HCT116 (cell line): ENCODE data around the gene FGFRL1. TPM values are rescaled to one million over a fixed set of nuclear protein-coding genes. Genes with fewer than 3 reads are reported as not detected.

Source experiments
- ATAC-seq: fragments of 200-7000 bp; cut with Tn5 transposase; 2 replicates; pipeline ENCODE4 v1.9.1; 2020; ENCODE audit warnings: mild to moderate bottlenecking, moderate library complexity
- BruUV-seq: library from RNA; stranded (reverse); fragments of 400-500 nt; replicated peaks from 2 replicates; lab custom pipeline; 2021; lab: Mats Ljungman, UMichigan
- CTCF ChIA-PET: fragments of 300-600 bp; sonication (Branson Sonifier 250); formaldehyde crosslinking; loops from one replicate; lab custom pipeline; 2021; ENCODE audit warnings: antibody characterized with exemption; lab: Charles Lee
- POLR2A ChIA-PET: fragments of 300-600, 350-600 bp; sonication (Branson Sonifier 250); formaldehyde crosslinking; loops from one replicate; lab custom pipeline; 2021; ENCODE audit warnings: antibody characterized with exemption; lab: Charles Lee
- RAD21 ChIA-PET, 2 experiments: fragments of 300-600 bp; sonication (Branson Sonifier 250); formaldehyde crosslinking; loops; one replicate each; lab custom pipeline; 2023; ENCODE audit warnings: low total read pairs in 2 of 2; ENCODE audit not compliant: uncharacterized antibody in 2 of 2, unreplicated experiment in 2 of 2, low non-redundant PET in 1 of 2; lab: Charles Lee
- DNase-seq: peaks from one replicate; pipeline ENCODE4 v3.0.0-alpha.2; 2010; ENCODE audit warnings: low read depth, low spot score
- H2AFZ ChIP-seq: fragments of 200-600 bp; shearing (Covaris generic), sonication (generic); 2 replicates; pipeline ENCODE4 v1.6.1; 2017; ENCODE audit warnings: low read depth, mixed run types, mixed read lengths, antibody characterized with exemption, low read length; ENCODE audit not compliant: poor library complexity, severe bottlenecking
- H3K27ac ChIP-seq: 2 replicates; pipeline ENCODE4 v1.5.1; 2012; ENCODE audit warnings: low read depth, low read length
- H3K27me3 ChIP-seq: fragments of 200-600 bp; sonication (generic); 2 replicates; pipeline ENCODE4 v1.6.1; 2016; ENCODE audit warnings: mixed run types, low read length, mixed read lengths; ENCODE audit not compliant: insufficient read depth
- H3K36me3 ChIP-seq, 2 experiments: fragments of 200-500 bp in 1 of 2; fragments of 200-600 bp in 1 of 2; sonication (Bioruptor generic) in 1 of 2; sonication (generic) in 1 of 2; 2 replicates each; pipeline versions ENCODE4 v1.5.1 to v1.6.1; 2014 to 2016; ENCODE audit warnings: low read length in 2 of 2, inconsistent platforms in 1 of 2, mixed read lengths in 1 of 2, mixed run types in 1 of 2; ENCODE audit not compliant: insufficient read depth in 2 of 2, control insufficient read depth in 1 of 2
- H3K4me1 ChIP-seq, 2 experiments: fragments of 200-600 bp in 1 of 2; sonication (generic) in 1 of 2; 2 replicates each; pipeline versions ENCODE4 v1.5.1 to v1.6.1; 2012 to 2017; ENCODE audit warnings: low read length in 2 of 2, inconsistent platforms in 1 of 2, mild to moderate bottlenecking in 1 of 2, mixed read lengths in 1 of 2, mixed run types in 1 of 2, moderate library complexity in 1 of 2; ENCODE audit not compliant: insufficient read depth in 2 of 2, control insufficient read depth in 1 of 2
- H3K4me2 ChIP-seq: fragments of 200-600 bp; sonication (generic); 2 replicates; pipeline ENCODE4 v1.6.1; 2017; ENCODE audit warnings: mixed run types, low read length, mixed read lengths
- H3K4me3 ChIP-seq, 2 experiments: fragments of 200-600 bp in 1 of 2; sonication (generic) in 1 of 2; replicated peaks in 1 of 2; 2 replicates each; pipeline ENCODE4 v1.5.1; 2011 to 2016; ENCODE audit warnings: low read length in 2 of 2, control low read depth in 1 of 2, low read depth in 1 of 2, mild to moderate bottlenecking in 1 of 2, mixed read lengths in 1 of 2, mixed run types in 1 of 2
- H3K79me2 ChIP-seq: fragments of 200-600 bp; sonication (generic); 2 replicates; pipeline ENCODE4 v1.6.1; 2017; ENCODE audit warnings: mild to moderate bottlenecking, mixed run types, low read length, moderate library complexity, mixed read lengths; ENCODE audit not compliant: insufficient read depth
- H3K9ac ChIP-seq: fragments of 200-600 bp; sonication (generic); 2 replicates; pipeline ENCODE4 v1.6.1; 2016; ENCODE audit warnings: low read length, mixed read lengths
- H3K9me2 ChIP-seq: fragments of 200-600 bp; sonication (generic), shearing (Covaris generic); 2 replicates; pipeline ENCODE4 v1.6.1; 2017; ENCODE audit warnings: mixed run types, mild to moderate bottlenecking, moderate library complexity; ENCODE audit not compliant: insufficient read depth
- H3K9me3 ChIP-seq, 2 experiments: fragments of 200-500 bp in 1 of 2; fragments of 200-600 bp in 1 of 2; sonication (Bioruptor generic) in 1 of 2; sonication (generic) in 1 of 2; 2 replicates each; pipeline ENCODE4 v1.6.1; 2014 to 2017; ENCODE audit warnings: low read length in 2 of 2, mixed read lengths in 2 of 2, inconsistent platforms in 1 of 2, low read depth in 1 of 2, mild to moderate bottlenecking in 1 of 2, mixed run types in 1 of 2, moderate library complexity in 1 of 2; ENCODE audit not compliant: control insufficient read depth in 1 of 2, insufficient read depth in 1 of 2
- H4K20me1 ChIP-seq: fragments of 200-600 bp; sonication (generic), shearing (Covaris generic); 2 replicates; pipeline ENCODE4 v1.6.1; 2017; ENCODE audit warnings: mixed run types, mild to moderate bottlenecking, moderate library complexity; ENCODE audit not compliant: insufficient read depth
- ATF3 ChIP-seq: IDR thresholded peaks from 2 replicates; pipeline ENCODE4 v1.6.1; 2012
- CEBPB ChIP-seq: IDR thresholded peaks from 2 replicates; pipeline ENCODE4 v1.6.1; 2012; ENCODE audit warnings: low read depth
- EGR1 ChIP-seq: IDR thresholded peaks from 2 replicates; pipeline ENCODE4 v1.6.1; 2012; ENCODE audit warnings: low read depth
- ELF1 ChIP-seq: IDR thresholded peaks from 2 replicates; pipeline ENCODE4 v1.6.1; 2012; ENCODE audit warnings: low read depth, borderline replicate concordance
- EZH2 ChIP-seq: fragments of 200-600 bp; sonication (generic); IDR thresholded peaks from 2 replicates; pipeline ENCODE4 v1.6.1; 2017; ENCODE audit warnings: antibody characterized with exemption, mixed run types
- JUND ChIP-seq: IDR thresholded peaks from 2 replicates; pipeline ENCODE4 v1.6.1; 2012
- MAX ChIP-seq: IDR thresholded peaks from 2 replicates; pipeline ENCODE4 v1.6.1; 2012
- POLR2A ChIP-seq: IDR thresholded peaks from 2 replicates; pipeline ENCODE4 v1.7.0; 2011; ENCODE audit warnings: borderline replicate concordance; ENCODE audit not compliant: insufficient read depth, insufficient read length; ENCODE audit errors: extremely low read depth
- POLR2AphosphoS5 ChIP-seq: IDR thresholded peaks from 2 replicates; pipeline ENCODE4 v1.6.1; 2011; ENCODE audit warnings: mild to moderate bottlenecking, low read depth, low read length, moderate library complexity
- SIN3A ChIP-seq: IDR thresholded peaks from 2 replicates; pipeline ENCODE4 v1.6.1; 2012; ENCODE audit warnings: low read depth
- YY1 ChIP-seq: IDR thresholded peaks from 2 replicates; pipeline ENCODE4 v1.6.1; 2011; ENCODE audit warnings: low read length, low read depth, moderate library complexity, mild to moderate bottlenecking; ENCODE audit not compliant: insufficient replicate concordance; ENCODE audit errors: extremely low read depth
- ZFX ChIP-seq: fragments of 450-650 bp; IDR thresholded peaks from 2 replicates; pipeline ENCODE4 v1.6.1; 2017
- ZNF274 ChIP-seq: fragments of 200-500 bp; sonication (Bioruptor generic); IDR thresholded peaks from 2 replicates; pipeline ENCODE4 v1.6.1; 2014; ENCODE audit warnings: mild to moderate bottlenecking, low read depth, low read length, inconsistent platforms
- intact Hi-C: fragments of 100-400 bp; cut with micrococcal nuclease; formaldehyde crosslinking; loops from 2 replicates; pipeline ENCODE4 v1.10.0; 2022
- total RNA-seq: library from RNA; stranded (reverse); gene quantifications from one replicate; pipeline ENCODE4 v1.2.1, GENCODE V29; 2021; ENCODE audit not compliant: unreplicated experiment
- TF ChIP-seq, protein P1 (sequence below), 3 experiments: fragments of 200-600 bp in 1 of 3; sonication (generic) in 1 of 3; IDR thresholded peaks in 2 of 3; conservative IDR thresholded peaks in 1 of 3; 2 replicates each; pipeline ENCODE4 v1.5.1; 2012 to 2017; ENCODE audit warnings: low read depth in 2 of 3, low read length in 2 of 3, antibody characterized with exemption in 1 of 3, borderline replicate concordance in 1 of 3, control low read depth in 1 of 3, mild to moderate bottlenecking in 1 of 3, mixed read lengths in 1 of 3, mixed run types in 1 of 3, moderate library complexity in 1 of 3; ENCODE audit not compliant: insufficient read depth in 1 of 3
- TF ChIP-seq, protein P2 (sequence below): IDR thresholded peaks from 2 replicates; pipeline ENCODE4 v1.6.1; 2012; ENCODE audit warnings: low read depth

Gene FGFRL1
- total RNA-seq, 1 experiment from 2014 or later: 91.1 TPM

- ATAC-seq: no peak
- ChIA-PET RAD21 (no interaction called here), CTCF (interaction anchor here (0.9 kb wide), 1 partner anchor 58 kb away, joined by 3 read pairs; the partner anchor contains the start of gene IDUA), POLR2A (no interaction called here)
- no peaks in the 10 kb centered on the region for H3K79me2 ChIP-seq
- H3K27ac ChIP-seq: peak overlapping the region; percentile 79
- no peaks in the 10 kb centered on the region for H3K9me2 ChIP-seq
- no peak overlapping the region; a peak in 1 of 4 replicates for H3K4me3 ChIP-seq
- H4K20me1 ChIP-seq: no peaks in the 10 kb centered on the region
- no peak for DNase-seq
- H3K27me3 ChIP-seq: no peaks in the 10 kb centered on the region
- H3K4me2 ChIP-seq: peak overlapping the region; percentile 99
- no peak for TF ChIP-seq CEBPB
- no peak for TF ChIP-seq ELF1
- no peak for TF ChIP-seq ZFX
- TF ChIP-seq POLR2A: no peak
- TF ChIP-seq MAX: no peak
- no peak for TF ChIP-seq ATF3
- TF ChIP-seq, protein P1, sequence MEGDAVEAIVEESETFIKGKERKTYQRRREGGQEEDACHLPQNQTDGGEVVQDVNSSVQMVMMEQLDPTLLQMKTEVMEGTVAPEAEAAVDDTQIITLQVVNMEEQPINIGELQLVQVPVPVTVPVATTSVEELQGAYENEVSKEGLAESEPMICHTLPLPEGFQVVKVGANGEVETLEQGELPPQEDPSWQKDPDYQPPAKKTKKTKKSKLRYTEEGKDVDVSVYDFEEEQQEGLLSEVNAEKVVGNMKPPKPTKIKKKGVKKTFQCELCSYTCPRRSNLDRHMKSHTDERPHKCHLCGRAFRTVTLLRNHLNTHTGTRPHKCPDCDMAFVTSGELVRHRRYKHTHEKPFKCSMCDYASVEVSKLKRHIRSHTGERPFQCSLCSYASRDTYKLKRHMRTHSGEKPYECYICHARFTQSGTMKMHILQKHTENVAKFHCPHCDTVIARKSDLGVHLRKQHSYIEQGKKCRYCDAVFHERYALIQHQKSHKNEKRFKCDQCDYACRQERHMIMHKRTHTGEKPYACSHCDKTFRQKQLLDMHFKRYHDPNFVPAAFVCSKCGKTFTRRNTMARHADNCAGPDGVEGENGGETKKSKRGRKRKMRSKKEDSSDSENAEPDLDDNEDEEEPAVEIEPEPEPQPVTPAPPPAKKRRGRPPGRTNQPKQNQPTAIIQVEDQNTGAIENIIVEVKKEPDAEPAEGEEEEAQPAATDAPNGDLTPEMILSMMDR (IDR thresholded peaks at IDR 0.05 in 2 of 3, conservative IDR thresholded peaks at IDR 0.05 in 1 of 3; ENCODE audit: borderline replicate concordance in 1 of 3, insufficient read depth in 1 of 3, low read depth in 2 of 3, low read length in 2 of 3): no peak
- TF ChIP-seq EGR1: no peak
- no peak for TF ChIP-seq SIN3A
- no peak for TF ChIP-seq ZNF274
- TF ChIP-seq POLR2AphosphoS5: no peak
- no peak for TF ChIP-seq EZH2
- TF ChIP-seq JUND: no peak
- no peak for TF ChIP-seq YY1
- TF ChIP-seq, protein P2, sequence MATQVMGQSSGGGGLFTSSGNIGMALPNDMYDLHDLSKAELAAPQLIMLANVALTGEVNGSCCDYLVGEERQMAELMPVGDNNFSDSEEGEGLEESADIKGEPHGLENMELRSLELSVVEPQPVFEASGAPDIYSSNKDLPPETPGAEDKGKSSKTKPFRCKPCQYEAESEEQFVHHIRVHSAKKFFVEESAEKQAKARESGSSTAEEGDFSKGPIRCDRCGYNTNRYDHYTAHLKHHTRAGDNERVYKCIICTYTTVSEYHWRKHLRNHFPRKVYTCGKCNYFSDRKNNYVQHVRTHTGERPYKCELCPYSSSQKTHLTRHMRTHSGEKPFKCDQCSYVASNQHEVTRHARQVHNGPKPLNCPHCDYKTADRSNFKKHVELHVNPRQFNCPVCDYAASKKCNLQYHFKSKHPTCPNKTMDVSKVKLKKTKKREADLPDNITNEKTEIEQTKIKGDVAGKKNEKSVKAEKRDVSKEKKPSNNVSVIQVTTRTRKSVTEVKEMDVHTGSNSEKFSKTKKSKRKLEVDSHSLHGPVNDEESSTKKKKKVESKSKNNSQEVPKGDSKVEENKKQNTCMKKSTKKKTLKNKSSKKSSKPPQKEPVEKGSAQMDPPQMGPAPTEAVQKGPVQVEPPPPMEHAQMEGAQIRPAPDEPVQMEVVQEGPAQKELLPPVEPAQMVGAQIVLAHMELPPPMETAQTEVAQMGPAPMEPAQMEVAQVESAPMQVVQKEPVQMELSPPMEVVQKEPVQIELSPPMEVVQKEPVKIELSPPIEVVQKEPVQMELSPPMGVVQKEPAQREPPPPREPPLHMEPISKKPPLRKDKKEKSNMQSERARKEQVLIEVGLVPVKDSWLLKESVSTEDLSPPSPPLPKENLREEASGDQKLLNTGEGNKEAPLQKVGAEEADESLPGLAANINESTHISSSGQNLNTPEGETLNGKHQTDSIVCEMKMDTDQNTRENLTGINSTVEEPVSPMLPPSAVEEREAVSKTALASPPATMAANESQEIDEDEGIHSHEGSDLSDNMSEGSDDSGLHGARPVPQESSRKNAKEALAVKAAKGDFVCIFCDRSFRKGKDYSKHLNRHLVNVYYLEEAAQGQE: no peak
- no peak overlapping the region for H2AFZ ChIP-seq
- H3K9ac ChIP-seq: peak overlapping the region; percentile 62
- no TSS peak for BruUV-seq
- no peaks in the 10 kb centered on the region for H3K9me3 ChIP-seq
- H3K4me1 ChIP-seq: peaks cover 50 to 73% of the 10 kb centered on the region in 2 experiments
- no peaks in the 10 kb centered on the region for H3K36me3 ChIP-seq
- intact Hi-C loops: no loop called here
Measured at GRCh38 chr4:1044469-1045192, 33.2 kb downstream of the FGFRL1 start.
